ENCODE results near the gene FOXS1. TPM values are rescaled to one million over a fixed set of nuclear protein-coding genes. Genes with fewer than 3 reads are reported as not detected.
A peak's percentile ranks its signal among the peaks of the same experiment; 100 is the strongest.

FOXS1 gene
- total RNA-seq: 0.40 TPM

DNA sequence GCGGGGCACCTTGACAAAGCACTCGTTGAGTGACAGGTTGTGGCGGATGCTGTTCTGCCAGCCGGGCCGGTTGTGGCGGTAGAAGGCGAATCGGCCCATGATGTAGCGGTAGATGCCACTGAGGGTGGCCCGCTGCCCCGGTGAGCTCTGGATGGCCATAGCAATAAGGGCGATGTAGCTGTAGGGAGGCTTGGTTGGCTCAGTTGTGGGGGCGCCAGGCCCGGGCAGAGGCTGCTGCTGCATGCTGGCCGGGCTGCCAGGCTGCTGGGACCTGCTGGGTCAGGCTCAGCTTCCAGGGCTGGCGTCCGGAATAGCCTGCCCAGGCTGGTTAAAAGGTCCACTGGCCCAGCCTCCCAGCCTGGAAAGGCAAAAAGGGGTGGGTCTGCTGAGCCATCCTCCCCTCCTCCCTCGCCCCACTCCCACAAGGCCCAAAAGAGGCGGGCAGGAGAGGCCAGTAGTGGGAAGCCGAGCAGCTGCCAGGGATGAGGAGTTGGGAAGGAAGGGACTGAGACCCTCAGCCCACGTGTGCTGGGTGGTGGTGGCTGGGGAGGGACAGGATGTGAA, at the start of gene FOXS1:
FOXS1 (minus strand) TSS at position 305 of the 564 bp plus-strand sequence; CDS start at position 243, 62 bp downstream.
- ATAC-seq: peak; percentile 33

- no peak for ATAC-seq
Observed at GRCh38 chr20:31890646-31891045, 45.2 kb upstream of the FOXS1 start.

DNA sequence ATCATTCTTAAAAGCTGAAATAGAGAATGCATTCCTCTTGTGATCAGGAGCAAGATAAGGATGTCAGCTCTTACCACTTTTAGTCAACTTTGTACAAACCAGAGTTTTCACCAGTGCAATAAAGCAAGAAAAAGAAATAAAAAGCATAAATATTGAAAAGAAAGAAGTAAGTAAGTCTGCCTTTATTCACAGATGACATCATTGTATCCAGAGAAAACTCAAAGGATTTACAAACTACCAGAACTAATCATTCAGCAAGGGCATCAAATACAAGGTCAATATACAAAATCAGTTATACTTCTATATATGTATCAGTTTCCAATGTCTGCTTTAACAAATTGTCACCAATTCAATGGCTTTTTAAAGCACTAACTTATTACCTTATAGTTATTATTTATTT, 38.4 kb upstream of the FOXS1 start:
- no peak for ATAC-seq

GRCh38 chr20:31881945-31882344, 36.5 kb upstream of the FOXS1 start:
- no peak for ATAC-seq

GRCh38 chr20:31879143-31879987, 34.0 kb upstream of the FOXS1 start:
- peak; percentile 96 for ATAC-seq

DNA sequence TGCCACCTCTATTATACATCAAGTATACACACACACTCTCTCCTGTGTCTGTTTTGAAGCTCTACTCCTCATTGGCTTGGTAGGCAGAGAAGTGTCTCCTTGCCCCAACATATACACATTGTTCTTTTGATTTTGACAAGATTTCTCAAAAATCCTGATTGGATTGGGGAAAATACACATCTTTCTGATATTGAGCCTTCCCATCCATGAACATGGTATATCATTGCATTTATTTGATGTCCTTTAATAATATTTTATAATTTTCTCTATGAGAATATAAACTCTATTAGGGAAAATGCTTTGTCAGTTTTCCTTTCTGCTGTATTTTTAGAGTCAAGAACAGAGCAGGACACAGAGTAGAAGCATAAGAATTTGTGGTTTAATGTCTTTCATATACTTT, 32.3 kb upstream of the FOXS1 start:
- no peak for ATAC-seq

DNA sequence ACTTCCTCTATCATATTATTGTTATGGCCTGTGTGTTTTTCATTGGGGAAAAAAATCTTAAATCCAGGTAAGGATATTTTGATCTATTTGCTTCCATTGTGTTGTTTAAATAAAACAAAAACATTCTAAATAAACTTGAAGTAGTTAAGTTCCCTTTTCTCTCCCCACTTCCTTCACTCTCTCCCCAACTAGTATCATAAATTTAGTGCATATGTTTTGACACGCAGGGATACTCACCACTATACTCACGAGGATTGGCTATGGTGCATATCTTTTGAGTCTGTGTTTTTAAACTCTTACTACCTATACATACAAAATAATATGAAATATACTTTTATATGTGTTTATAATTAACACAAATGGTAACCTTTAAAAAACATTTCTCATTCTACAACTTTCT, 30.3 kb upstream of the FOXS1 start:
- no peak for ATAC-seq

- ATAC-seq: no peak
Observed at GRCh38 chr20:31872406-31872805, 27.0 kb upstream of the FOXS1 start.

- ATAC-seq: no peak
Observed at GRCh38 chr20:31871618-31871954, 26.2 kb upstream of the FOXS1 start.

DNA sequence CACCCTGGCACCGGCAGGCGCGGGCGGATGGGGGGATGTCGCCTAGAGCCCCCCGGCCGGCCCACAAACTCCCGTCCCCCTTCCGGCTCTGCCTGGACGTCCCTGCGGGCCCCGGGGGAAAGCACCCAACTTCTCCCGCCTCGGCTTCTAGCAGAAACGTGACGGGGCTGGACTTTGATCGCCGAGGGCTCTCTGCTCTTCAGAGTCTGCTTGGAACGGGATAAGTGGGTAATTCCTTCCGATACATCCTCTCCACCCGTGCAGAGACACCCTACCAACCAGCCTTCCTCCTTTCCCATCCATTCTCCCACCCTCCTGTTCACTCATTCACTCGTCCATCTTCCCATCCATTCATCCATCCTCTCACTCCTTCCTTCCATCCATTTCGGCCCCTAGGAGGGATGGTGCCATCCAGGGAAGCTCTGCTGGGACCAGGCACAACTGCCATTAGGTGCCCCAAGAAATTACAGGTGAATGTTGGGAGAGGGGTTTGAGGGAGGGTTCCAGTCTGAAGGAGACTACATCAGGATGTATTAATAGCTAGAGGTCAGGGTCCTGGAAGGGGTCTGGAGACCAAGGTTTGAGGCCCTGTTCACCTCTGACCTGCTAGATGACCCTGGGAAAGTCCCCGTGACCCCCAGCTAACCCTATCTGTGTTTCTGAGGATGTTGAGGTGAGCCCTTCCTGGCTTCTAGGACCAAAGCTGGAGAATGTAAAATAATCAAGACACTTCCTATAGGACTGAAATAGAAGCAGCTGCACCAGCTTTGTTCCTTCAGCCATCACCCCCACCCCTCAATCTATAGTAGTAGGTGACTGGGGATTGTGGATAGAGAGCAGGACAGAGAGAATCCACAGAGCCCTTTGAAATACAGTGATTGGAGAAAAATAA, 25.6 kb upstream of the FOXS1 start:
- ATAC-seq: no peak

GRCh38 chr20:31869942-31870725, 24.7 kb upstream of the FOXS1 start, which contains the start of the genes DUSP15 and TTLL9:
Gene DUSP15, minus strand, starts transcription at chr20:31870527. Its CDS starts 190 bp downstream, at chr20:31870337.
Gene TTLL9, plus strand, starts transcription at chr20:31870634. Its CDS starts 493 bp downstream, at chr20:31871127.
- ATAC-seq: peak; percentile 46

GRCh38 chr20:31869673-31869941, 24.2 kb upstream of the FOXS1 start:
- no peak for ATAC-seq

GRCh38 chr20:31868853-31869672, 23.7 kb upstream of the FOXS1 start:
- ATAC-seq: no peak

- ATAC-seq: no peak
Observed at GRCh38 chr20:31866221-31866620, 20.8 kb upstream of the FOXS1 start.

DNA sequence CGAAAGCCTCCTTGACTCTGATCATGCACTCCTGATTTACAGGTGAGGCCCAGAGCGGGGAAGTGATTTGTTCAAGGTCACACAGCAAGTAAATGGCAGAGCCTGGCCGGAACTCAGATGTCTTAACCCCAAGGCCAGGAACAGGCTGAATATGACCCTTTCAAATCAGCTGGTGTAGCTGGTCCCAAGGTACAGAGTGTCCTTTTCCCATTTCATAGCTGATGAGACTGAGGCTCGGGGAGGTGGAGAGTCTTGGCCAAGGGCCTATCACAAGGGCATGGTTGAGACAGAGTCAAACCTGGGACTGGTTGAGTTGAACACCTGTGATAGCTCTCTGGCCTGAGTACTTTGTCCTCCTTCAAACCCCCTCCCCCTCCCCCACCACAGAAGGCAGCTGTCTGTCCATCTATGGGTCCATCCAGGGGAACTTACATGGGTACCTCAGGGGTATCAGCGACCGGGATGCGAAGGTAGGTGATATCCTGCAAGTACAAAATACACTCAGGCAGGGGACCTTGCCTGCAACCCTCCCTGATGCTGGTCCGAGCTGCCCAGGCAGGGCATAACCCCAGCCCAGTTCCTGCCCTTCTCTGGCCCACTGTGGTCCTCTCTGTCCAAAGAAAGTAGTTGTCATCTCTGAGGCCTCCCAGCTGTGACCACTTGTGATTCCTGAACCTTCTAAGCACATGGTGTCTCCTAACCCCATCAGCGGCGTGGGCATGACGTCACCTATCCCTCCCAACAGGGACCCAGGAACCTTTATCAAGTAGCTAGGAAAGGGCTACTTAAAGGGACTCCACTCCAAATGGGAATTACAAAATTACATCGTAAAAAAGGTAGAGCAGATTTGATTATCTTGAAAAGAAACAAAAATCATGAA, 19.4 kb upstream of the FOXS1 start:
- ATAC-seq: no peak

DNA sequence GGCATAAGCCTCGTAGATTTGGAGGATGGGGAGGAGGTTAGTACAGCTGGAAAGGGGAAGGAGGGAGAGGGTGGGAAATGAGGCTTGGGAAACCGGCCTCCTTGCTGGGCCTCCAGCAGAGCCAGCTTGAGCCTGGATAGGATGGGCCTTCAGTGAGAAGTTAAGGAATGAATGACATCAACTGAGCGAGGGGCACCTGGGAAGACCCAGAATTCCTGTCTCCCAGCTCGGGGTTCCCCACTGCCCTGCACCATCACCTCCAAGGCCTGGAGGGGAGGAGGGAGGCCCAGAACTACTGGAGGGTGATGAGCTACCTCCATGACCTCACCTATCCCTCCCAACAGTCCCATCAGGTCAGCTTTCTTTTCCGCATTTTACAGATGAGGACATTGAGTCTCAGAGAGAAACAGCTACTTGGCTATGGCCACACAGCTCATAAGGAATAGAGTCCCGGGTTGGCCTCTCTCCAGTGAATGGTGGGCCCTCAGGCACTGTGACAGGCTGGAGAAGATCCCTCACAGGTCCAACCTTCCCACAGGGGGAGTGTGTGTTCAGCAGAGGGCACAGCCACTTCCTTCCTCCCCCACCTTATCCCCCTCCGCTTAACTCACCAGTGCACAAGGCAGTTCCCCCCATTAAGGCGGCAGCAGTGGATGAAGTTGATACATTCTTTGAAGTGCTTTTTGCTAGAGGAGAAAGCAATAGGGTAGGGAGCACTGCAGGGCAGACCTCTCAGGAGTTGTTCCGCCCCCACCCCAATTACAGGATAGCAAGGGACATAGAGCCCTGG, 18.1 kb upstream of the FOXS1 start:
- ATAC-seq: no peak

- ATAC-seq: no peak
Observed at GRCh38 chr20:31862506-31862905, 17.1 kb upstream of the FOXS1 start.

DNA sequence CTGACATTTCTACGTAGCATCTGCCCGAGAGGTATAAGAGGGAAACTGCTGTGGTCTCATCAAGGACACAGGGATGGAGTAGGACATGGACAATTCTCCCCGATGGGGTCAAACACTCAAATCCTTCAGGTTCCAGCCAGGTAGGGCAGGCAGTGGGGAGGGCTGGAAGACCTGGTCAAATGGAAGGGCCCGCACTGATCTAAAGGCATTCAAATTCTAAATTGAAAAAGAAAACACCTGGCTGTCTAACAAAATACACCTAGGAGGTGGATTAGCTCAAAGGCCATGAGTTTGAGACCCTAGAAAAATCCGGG, 16.7 kb upstream of the FOXS1 start:
- no peak for ATAC-seq

DNA sequence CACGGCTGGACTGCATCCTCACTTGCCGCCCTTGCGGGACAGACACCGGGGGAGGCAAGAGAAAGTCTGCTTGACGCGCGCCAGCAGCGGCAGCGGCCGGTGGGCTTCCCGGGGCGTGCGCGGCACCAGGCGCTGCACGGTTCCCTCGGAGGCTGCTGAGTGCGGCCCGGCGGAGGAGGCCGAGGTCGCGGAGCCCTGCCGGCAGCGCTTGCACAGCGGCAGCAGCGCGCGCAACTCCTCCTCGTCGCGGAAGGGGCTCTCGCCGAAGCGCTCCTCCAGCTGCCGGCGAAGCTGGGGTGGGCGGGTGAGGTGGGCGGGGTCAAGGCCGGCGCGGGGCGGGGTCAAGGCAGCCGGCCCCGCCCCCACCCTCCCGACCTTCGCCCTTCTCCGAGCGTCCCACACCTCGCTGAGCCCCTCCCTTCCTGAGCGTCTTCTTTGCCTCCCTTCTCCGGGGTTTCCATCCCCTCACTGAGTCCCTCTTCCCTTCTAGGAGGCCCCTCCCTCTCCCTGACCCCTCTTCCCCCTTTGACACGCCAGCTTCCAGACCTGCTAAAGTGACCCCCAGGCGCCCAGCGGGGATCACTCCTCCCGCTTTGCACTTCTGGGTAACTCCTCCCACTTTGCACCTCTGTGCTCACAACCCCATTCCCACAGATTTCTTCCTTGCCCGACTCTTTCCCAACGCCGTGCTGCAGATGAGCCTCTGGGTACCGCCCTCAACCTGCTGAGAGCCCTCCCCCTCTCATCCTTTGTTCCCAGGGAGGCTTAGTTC, 16.2 kb upstream of the FOXS1 start:
- ATAC-seq: peak; percentile 68

- peak; percentile 35 for ATAC-seq
Observed at GRCh38 chr20:31861135-31861384, 15.7 kb upstream of the FOXS1 start.
